DMS79 (cell line): ENCODE results near the gene IL22.
A peak's percentile ranks its signal among the peaks of the same experiment; 100 is the strongest.
"Not testable (repeated sequence)": the region's sequence is repeated elsewhere in the genome, so short reads cannot be mapped to it uniquely, and the experiment has no call there.

Source experiments
- DNase-seq: peaks from one replicate; lab custom pipeline; 2025; lab: John Stamatoyannopoulos, UW

Gene IL22

DNA sequence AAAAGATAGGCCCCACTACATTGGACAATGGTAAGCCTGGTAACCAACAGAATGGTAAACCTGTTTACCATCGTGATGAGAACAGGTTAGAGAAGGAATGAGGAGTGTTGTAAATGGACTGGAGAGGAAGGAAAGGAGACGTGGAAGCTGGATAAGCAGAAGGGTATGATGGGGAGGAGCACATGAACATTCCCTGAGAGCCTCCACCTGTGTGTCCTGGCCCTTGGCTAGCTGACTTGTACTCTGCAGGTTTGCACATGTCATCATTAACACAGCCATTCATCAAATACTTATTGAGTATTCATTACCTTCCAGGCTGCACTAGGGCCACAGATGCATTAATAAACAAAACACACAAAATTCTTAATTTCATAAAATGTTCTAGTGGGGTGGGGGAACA is 23.4 kb downstream of the IL22 start:
- no peak for DNase-seq

DNA sequence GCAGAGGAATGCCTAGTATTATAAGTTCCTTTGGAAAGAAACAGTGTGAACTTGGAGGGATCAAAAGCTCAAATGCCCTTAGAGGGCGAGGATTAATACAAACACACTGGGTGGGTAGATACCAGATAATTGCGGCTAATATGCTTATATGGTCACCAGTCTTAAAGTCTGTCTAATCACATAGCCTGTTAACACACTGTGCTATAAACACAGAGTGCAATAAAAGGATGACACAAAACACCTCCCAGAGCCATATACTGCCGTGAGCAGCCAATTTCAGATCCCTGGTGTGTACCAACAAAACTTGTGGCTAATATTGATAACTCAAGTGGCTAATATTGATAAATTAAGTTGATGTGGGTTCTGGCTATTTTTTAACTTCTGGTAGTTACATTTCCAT is 26.0 kb downstream of the IL22 start:
- no peak for DNase-seq

DNA sequence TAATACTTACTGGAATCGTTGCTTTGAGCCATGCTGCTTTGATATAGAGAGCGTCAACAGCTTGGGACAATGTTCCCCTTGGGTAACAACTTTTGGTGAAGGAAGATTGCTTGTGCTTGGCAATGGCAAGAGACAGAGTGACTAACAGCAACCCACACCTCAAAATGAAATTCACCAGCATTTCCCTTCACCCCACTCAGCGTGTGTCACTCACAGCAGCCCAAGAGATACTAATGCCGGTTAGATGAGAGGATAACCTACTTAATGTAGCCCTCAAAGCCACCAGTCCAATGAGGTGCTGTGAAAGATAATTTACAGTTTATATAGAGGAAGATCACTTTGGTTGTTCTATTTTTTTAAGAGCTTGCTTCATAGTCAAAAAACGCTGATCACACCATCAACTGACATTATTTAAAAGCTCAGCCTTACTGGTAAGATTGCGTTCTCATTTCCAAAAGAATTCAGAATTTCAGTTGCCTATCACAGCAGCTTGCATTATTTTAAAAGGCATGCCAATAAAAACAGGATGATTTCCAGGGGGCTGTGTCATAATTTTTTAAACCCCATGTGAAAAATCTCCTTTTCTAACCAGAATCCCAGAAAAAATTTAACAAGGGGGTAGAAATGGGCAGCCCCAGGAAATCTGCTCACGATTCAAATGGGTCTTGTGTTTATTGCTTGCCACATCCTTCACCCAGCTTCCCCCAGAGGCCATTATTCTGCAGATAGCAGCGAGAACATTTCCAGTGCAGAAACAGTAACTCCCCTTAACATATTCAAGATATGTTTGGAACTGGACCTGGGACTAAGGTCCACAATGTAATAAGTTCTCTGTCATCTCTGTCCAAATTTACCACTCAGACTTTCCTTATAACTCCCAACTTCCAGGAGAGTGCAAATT is 27.6 kb downstream of the IL22 start, which contains the start of gene IL26:
TSS of gene IL26 (minus strand) at position 235 of the 901 bp plus-strand sequence. CDS start at position 181, 54 bp downstream.
- no peak for DNase-seq

- no peak for DNase-seq
These were observed 28.7 kb downstream of the IL22 start for GRCh38 chr12:68224613-68225285.

DNA sequence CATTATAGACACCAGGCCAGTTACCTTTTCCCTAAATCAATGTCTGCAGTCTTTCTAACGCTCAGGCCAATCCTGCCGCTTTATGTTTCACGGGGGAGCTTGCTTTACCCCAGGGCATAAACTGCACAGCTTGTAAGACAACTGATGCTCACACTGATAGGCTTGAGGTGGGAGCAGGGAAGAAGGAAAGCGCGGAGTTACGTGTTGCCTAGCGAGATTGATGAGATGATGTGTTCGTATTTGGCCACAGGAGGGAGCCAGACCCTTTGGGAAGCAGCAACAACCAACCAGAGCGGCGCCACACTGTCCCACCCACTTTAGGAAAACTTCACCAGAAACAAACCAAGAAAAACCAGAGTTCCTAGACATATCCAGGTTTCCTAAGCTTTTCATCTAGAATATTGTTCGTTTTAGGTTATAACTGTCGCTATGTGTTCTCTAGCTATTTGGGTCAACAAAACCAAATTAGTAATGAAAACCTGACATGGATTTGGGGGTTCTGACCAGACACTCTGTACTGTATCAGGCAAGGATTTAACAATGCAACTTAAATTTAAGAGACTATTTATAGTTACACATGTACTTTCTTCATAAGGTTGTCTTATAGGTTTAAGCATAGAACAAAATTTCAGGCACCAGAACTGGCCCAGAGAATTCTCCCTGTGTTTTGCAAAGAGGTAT is 30.2 kb downstream of the IL22 start:
- no peak for DNase-seq

DNA sequence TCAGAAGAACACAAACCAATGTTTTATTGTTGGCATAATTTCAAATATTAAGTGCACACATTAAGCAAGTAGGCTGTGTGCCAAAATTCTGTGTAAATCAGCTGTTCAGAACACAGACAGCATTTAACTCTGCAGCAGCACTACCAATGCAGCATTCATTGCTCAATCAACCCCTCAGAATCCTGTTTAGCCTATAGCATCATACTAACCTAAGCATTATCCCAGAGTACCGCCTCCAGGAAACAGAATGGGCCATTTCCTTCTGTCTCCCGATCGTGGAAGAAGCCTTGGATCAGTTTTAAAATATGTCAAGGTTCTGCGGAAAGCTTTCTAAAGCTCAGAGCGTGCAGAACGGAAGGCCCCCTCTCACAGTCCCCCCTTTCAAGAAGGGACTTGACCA is 31.1 kb downstream of the IL22 start:
- peak; percentile 33 for DNase-seq

DNA sequence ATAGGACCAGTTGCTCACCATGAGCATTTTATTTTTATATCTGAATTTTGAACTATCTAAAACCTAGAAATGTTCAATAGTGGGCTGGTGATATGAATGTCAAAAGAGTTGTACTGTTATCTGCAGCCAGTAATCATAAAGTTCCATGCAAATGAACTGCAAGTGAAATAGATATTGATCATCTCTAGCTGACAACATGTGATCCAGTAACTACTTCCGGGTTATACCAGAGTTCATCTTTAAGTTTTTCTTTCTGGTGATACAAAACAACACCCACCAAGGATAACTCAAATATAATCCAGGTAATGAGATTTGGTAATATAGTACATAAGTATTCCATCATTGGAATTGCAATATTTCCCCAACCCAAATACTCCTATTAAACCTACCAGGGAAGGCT is 31.9 kb downstream of the IL22 start:
- no peak for DNase-seq

- DNase-seq = no peak
These were observed 42.5 kb downstream of the IL22 start for GRCh38 chr12:68210875-68211274.

DNA sequence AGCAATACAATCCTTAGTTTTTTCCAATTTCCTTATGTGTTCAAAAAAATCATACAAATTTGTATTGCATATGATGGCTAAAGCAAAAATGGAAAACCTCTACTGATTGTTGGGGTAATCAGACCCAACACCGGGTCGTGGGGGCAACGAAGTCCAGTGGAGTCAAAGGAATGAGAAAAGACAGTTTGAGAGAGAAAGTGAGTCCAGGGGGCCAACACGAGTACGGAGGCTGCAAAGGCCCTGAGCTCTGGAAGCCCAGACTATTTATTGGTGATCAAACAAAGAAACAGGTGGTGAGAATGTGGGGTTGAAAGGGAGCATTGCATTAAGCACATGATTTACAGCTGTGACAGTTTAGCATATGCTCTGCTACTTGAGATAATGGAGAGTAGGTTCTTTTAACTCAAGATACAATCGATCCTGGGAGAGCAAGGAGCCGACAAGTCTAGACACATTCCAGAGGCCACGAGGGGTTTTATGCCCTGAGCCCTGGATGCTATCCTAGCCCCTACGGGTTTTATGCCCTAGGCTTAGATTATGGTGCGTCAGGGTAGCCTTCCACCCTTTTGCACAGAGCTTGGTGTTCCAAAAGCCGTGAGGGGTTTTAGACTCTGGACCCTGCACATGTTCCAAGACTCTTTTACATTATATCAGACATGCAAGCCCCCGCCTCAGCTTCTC is 44.2 kb downstream of the IL22 start:
- DNase-seq = not testable (repeated sequence)

- DNase-seq = no peak
These were observed 46.1 kb downstream of the IL22 start for GRCh38 chr12:68207276-68207675.

- DNase-seq = no peak
These were observed 47.0 kb downstream of the IL22 start for GRCh38 chr12:68206446-68206845.

DNA sequence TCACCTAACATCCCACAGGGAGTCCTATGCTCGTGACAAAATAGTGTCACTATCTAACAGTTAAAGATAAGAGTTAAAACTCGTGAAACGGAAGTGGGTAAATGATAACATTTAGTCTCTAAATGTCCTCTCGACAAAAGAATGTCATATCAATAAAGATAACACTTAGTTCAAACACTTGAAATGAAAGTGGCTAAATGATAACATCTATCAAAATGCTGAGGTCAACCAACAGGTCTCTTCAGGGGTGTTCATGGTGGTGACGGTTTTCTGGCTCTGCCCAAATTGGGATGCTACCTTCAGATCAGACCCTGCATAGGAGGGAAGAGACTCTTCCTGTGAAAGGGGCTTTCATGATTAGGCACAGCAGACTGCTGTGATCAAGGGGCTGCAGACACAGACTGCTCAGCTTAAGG is 49.9 kb downstream of the IL22 start:
- no peak for DNase-seq

DNA sequence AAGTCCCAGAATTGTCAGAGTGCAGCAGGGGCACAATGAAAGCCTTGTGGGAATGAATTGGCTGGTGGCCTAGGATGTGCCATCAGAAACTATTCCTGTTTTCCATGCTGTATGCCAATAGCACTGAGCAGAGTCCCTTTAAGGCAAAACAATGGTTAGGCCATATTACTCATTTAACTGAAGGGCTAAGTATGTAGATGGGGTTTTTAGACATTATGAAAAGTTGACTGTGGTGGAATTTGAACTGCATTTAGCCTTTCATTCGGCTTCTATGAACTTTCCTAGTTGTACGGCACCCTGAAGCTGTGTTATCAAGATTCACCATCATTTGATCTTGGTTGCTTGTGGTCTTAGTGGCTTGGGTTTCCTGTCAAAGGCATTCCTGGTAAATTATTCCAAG is 52.5 kb downstream of the IL22 start:
- no peak for DNase-seq

DNA sequence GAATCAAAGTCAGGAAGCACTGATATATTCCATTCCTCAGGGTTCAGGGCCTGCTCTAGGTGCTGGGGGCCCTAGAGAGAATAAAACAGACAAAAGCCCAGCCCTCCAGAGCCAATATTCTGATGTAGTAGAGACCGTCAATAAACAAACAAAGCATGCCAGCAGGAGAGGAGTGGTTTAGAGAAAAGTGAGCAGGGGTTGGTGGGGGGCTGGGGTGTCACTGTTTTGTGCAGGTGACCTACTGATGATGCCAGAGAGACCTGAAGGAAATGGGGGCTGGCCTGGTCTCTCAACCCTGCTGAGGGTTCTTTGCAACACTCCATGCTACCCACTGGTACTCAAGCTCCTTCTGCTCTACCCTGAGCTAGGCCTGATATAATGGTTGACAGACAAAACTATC is 54.3 kb downstream of the IL22 start:
- no peak for DNase-seq

GRCh38 chr12:68198507-68199086 is 54.8 kb downstream of the IL22 start:
- DNase-seq = no peak
